ENCODE data around the gene INSYN2B. TPM values are rescaled to one million over a fixed set of nuclear protein-coding genes. Genes with fewer than 3 reads are reported as not detected.

INSYN2B gene
- total RNA-seq, 1 donor from 2014 or later = 0.17 TPM

DNA sequence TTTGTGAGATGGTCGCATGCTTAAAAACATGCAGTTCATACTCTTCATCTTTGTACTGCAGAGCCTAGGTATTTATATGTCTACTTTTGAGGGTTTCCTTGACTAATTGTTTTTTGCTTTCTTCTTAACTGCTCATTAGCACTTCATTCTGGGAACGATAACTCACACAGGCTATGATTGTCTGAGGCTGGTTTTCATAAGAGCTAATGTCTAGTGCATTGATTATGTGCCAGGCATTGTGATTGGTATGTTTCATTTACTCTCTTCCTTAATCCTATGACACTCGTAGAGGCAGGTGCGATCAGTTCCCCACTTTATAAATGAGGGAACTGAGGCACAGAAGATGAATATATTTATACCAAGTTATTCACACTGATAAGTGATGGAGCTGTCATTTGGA, 93.6 kb downstream of the INSYN2B start:
- no peaks in the 10 kb centered on the region for H3K27me3 ChIP-seq (ENCODE audit: control insufficient read depth, insufficient read depth, low read length)
- DNase-seq (ENCODE audit: low read depth) = no peak
- no peak overlapping the region for H3K4me3 ChIP-seq (ENCODE audit: low read depth, low read length)
- H3K36me3 ChIP-seq (ENCODE audit: control insufficient read depth, insufficient read depth, low read length) = no peaks in the 10 kb centered on the region
- TF ChIP-seq, protein P1, sequence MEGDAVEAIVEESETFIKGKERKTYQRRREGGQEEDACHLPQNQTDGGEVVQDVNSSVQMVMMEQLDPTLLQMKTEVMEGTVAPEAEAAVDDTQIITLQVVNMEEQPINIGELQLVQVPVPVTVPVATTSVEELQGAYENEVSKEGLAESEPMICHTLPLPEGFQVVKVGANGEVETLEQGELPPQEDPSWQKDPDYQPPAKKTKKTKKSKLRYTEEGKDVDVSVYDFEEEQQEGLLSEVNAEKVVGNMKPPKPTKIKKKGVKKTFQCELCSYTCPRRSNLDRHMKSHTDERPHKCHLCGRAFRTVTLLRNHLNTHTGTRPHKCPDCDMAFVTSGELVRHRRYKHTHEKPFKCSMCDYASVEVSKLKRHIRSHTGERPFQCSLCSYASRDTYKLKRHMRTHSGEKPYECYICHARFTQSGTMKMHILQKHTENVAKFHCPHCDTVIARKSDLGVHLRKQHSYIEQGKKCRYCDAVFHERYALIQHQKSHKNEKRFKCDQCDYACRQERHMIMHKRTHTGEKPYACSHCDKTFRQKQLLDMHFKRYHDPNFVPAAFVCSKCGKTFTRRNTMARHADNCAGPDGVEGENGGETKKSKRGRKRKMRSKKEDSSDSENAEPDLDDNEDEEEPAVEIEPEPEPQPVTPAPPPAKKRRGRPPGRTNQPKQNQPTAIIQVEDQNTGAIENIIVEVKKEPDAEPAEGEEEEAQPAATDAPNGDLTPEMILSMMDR (IDR thresholded peaks at IDR 0.05; ENCODE audit: insufficient read depth, low read length, poor library complexity, severe bottlenecking) = no peak

DNA sequence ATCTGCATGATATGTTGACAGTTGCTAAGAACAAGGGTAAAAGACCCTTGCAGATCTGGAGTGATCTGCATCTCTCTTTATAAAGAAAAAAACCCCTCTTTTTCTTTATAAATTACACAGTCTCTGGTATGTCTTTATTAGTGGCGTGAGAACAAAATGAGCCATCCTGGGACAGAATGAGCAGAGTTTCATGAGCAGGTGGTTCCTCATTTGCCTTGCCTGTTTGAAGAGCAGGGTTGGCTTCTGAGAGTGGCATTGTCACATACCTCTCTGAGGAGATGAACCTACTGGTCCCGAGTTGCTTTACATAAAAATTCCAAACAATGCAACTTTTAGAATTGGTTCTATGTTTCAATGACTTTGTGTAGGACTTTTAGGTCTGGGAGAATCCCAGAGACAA, 94.3 kb downstream of the INSYN2B start:
- no peak overlapping the region for H3K4me3 ChIP-seq (ENCODE audit: low read depth, low read length)
- DNase-seq (ENCODE audit: low read depth) = no peak
- no peaks in the 10 kb centered on the region for H3K36me3 ChIP-seq (ENCODE audit: control insufficient read depth, insufficient read depth, low read length)
- no peaks in the 10 kb centered on the region for H3K27me3 ChIP-seq (ENCODE audit: control insufficient read depth, insufficient read depth, low read length)
- TF ChIP-seq, protein P1 (IDR thresholded peaks at IDR 0.05; ENCODE audit: insufficient read depth, low read length, poor library complexity, severe bottlenecking) = no peak

- TF ChIP-seq, protein P1 (IDR thresholded peaks at IDR 0.05; ENCODE audit: insufficient read depth, low read length, poor library complexity, severe bottlenecking) = no peak
- no peak for DNase-seq (ENCODE audit: low read depth)
- no peak overlapping the region for H3K4me3 ChIP-seq (ENCODE audit: low read depth, low read length)
- H3K27me3 ChIP-seq (ENCODE audit: control insufficient read depth, insufficient read depth, low read length) = no peaks in the 10 kb centered on the region
- H3K36me3 ChIP-seq (ENCODE audit: control insufficient read depth, insufficient read depth, low read length) = no peaks in the 10 kb centered on the region
Measured at GRCh38 chr5:169881702-169882303, 98.5 kb downstream of the INSYN2B start.

GRCh38 chr5:169880785-169881184, 99.5 kb downstream of the INSYN2B start:
- Histone ChIP-seq H3K36me3 (ENCODE audit: control insufficient read depth, insufficient read depth, low read length) (no peaks in the 10 kb centered on the region), H3K4me3 (ENCODE audit: low read depth, low read length) (no peak overlapping the region), H3K27me3 (ENCODE audit: control insufficient read depth, insufficient read depth, low read length) (no peaks in the 10 kb centered on the region)
- TF ChIP-seq, protein P1 (IDR thresholded peaks at IDR 0.05; ENCODE audit: insufficient read depth, low read length, poor library complexity, severe bottlenecking) = no peak
- no peak for DNase-seq (ENCODE audit: low read depth)

DNA sequence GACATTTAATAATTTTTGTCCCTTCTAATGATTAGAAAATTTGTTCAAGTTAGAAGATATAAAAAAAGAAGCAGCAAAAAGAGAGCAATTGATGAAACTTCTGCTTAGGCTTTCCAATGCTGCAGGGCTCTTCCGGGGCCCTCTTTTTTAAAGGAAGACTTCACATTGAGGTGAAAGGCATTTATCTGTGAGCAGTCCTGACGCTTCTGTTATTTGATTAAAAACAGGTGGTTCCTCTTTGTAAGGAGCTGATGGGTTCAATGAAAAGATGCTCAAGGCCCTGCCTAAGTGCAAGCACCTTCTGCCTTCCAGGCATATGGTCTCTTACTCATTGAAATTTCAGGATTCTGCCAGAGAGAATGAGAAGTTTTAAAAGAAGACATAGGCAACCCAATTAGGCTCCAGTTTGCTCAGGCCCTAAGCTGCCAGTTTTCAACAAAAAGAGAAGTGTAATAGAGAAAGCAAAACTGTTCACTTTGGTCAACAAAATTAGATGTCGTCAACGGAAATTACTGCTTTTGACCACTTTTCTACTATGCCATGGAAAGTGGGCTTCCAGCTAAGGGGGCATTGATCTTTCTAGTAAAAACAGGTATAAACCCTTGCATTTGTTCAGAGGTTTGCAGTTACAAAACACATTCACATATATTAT, 100.2 kb downstream of the INSYN2B start:
- Histone ChIP-seq H3K27me3 (ENCODE audit: control insufficient read depth, insufficient read depth, low read length) (no peaks in the 10 kb centered on the region), H3K36me3 (ENCODE audit: control insufficient read depth, insufficient read depth, low read length) (no peaks in the 10 kb centered on the region), H3K4me3 (ENCODE audit: low read depth, low read length) (no peak overlapping the region)
- DNase-seq (ENCODE audit: low read depth) = no peak
- TF ChIP-seq, protein P1 (IDR thresholded peaks at IDR 0.05; ENCODE audit: insufficient read depth, low read length, poor library complexity, severe bottlenecking) = no peak

DNA sequence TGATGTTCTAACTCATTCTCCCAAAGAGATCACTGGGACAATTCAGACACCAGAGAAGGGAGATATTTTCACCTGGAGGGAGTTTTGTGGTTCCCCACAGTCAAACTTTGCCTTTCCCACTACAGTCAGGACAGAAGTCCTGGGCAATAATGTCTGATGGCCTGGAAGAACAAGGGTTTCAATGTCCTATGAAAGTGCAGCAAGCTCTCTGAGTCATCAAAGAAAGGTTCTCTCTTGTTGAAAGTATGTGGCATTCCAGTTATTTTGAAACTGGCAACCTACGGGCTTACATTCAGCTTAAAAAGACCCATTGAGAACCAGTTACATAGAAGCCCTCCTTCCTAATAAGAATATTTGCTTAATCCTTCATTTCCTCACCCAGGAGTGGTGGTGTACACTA, 103.9 kb downstream of the INSYN2B start:
- no peaks in the 10 kb centered on the region for H3K36me3 ChIP-seq (ENCODE audit: control insufficient read depth, insufficient read depth, low read length)
- H3K4me3 ChIP-seq (ENCODE audit: low read depth, low read length) = no peak overlapping the region
- H3K27me3 ChIP-seq (ENCODE audit: control insufficient read depth, insufficient read depth, low read length) = no peaks in the 10 kb centered on the region
- TF ChIP-seq, protein P1 (IDR thresholded peaks at IDR 0.05; ENCODE audit: insufficient read depth, low read length, poor library complexity, severe bottlenecking) = no peak
- no peak for DNase-seq (ENCODE audit: low read depth)
